ENCODE results near the gene ARHGEF4. TPM values are rescaled to one million over a fixed set of nuclear protein-coding genes. Genes with fewer than 3 reads are reported as not detected.

The ARHGEF4 gene
- total and polyA plus RNA-seq, 2 donors from 2014 or later, result 0.90 to 0.94 TPM

- H3K27me3 ChIP-seq (ENCODE audit: control insufficient read depth, insufficient read depth, low read length), result peaks cover 10% of the 10 kb centered on the region
- intact Hi-C loops (cut with DNase I), result no loop called here
- DNase-seq, result peak in 1 of 5 donors; percentile 20
Observed at GRCh38 chr2:131036269-131036668, 199.6 kb downstream of the ARHGEF4 start.

GRCh38 chr2:131036696-131037397, 200.1 kb downstream of the ARHGEF4 start:
- no peak for TF ChIP-seq CTCF (IDR thresholded peaks at IDR 0.05; ENCODE audit: borderline replicate concordance, extremely low read depth, insufficient read depth)
- DNase-seq (no peak), FAIRE-seq (no peak)
- peaks cover 0 to 9% (median 0%) of the 10 kb centered on the region in 3 donors for H3K4me1 ChIP-seq (ENCODE audit: control insufficient read depth in 2 of 3, insufficient read depth in 2 of 3, low read depth in 1 of 3, low read length in 3 of 3)
- intact Hi-C loops (cut with DNase I), result no loop called here
- H3K9ac ChIP-seq (ENCODE audit: low read length in 3 of 3), result no peak overlapping the region
- no peak overlapping the region for H3K27ac ChIP-seq (ENCODE audit: low read depth in 2 of 2, low read length in 2 of 2)
- no peaks in the 10 kb centered on the region for H3K36me3 ChIP-seq (ENCODE audit: control insufficient read depth in 2 of 3, insufficient read depth in 3 of 3, low read length in 3 of 3)
- H3K27me3 ChIP-seq (ENCODE audit: control insufficient read depth, insufficient read depth, low read length), result peaks cover 10% of the 10 kb centered on the region
- H3K9me3 ChIP-seq (ENCODE audit: control insufficient read depth in 2 of 3, insufficient read depth in 1 of 3, low read length in 3 of 3), result no peaks in the 10 kb centered on the region
- H3K4me3 ChIP-seq (ENCODE audit: low read length in 3 of 3), result no peak overlapping the region

More at GRCh38 chr2:131036269-131036668, 199.6 kb downstream of the ARHGEF4 start:
- FAIRE-seq, result no peak
- H3K4me1 ChIP-seq (ENCODE audit: control insufficient read depth in 2 of 3, insufficient read depth in 2 of 3, low read depth in 1 of 3, low read length in 3 of 3), result peaks cover 0 to 9% (median 0%) of the 10 kb centered on the region in 3 donors
- H3K9me3 ChIP-seq (ENCODE audit: control insufficient read depth in 2 of 3, insufficient read depth in 1 of 3, low read length in 3 of 3), result no peaks in the 10 kb centered on the region
- no peaks in the 10 kb centered on the region for H3K36me3 ChIP-seq (ENCODE audit: control insufficient read depth in 2 of 3, insufficient read depth in 3 of 3, low read length in 3 of 3)
- no peak overlapping the region for H3K27ac ChIP-seq (ENCODE audit: low read depth in 2 of 2, low read length in 2 of 2)
- no peak for TF ChIP-seq CTCF (IDR thresholded peaks at IDR 0.05; ENCODE audit: borderline replicate concordance, extremely low read depth, insufficient read depth)
- H3K4me3 ChIP-seq (ENCODE audit: low read length in 3 of 3), result no peak overlapping the region
- H3K9ac ChIP-seq (ENCODE audit: low read length in 3 of 3), result no peak overlapping the region

GRCh38 chr2:131037398-131038257, 200.9 kb downstream of the ARHGEF4 start:
- no peak overlapping the region for H3K9ac ChIP-seq (ENCODE audit: low read length in 3 of 3)
- peaks cover 10% of the 10 kb centered on the region for H3K27me3 ChIP-seq (ENCODE audit: control insufficient read depth, insufficient read depth, low read length)
- peaks cover 0 to 9% (median 0%) of the 10 kb centered on the region in 3 donors for H3K4me1 ChIP-seq (ENCODE audit: control insufficient read depth in 2 of 3, insufficient read depth in 2 of 3, low read depth in 1 of 3, low read length in 3 of 3)
- no peak for TF ChIP-seq CTCF (IDR thresholded peaks at IDR 0.05; ENCODE audit: borderline replicate concordance, extremely low read depth, insufficient read depth)
- DNase-seq, result peak in 3 of 5 donors; percentile 10 to 22 (median 14)
- no peak overlapping the region for H3K27ac ChIP-seq (ENCODE audit: low read depth in 2 of 2, low read length in 2 of 2)
- no peaks in the 10 kb centered on the region for H3K9me3 ChIP-seq (ENCODE audit: control insufficient read depth in 2 of 3, insufficient read depth in 1 of 3, low read length in 3 of 3)
- no peak overlapping the region for H3K4me3 ChIP-seq (ENCODE audit: low read length in 3 of 3)
- H3K36me3 ChIP-seq (ENCODE audit: control insufficient read depth in 2 of 3, insufficient read depth in 3 of 3, low read length in 3 of 3), result no peaks in the 10 kb centered on the region
- intact Hi-C loops (cut with DNase I), result no loop called here
- FAIRE-seq, result no peak

All from kidney (tissue), 14 donors.